NCI-H82 treated with DMSO at 0.1 percent for 48 hours (cell line): ENCODE data around the gene SRCIN1.
A peak's percentile ranks its signal among the peaks of the same experiment; 100 is the strongest.
"Not testable (repeated sequence)": the region's sequence is repeated elsewhere in the genome, so short reads cannot be mapped to it uniquely, and the experiment has no call there.

ENCODE experiments used
- DNase-seq: peaks from one replicate; lab custom pipeline; 2025; ENCODE audit not compliant: unreplicated experiment; lab: John Stamatoyannopoulos, UW

Gene SRCIN1, protein sequence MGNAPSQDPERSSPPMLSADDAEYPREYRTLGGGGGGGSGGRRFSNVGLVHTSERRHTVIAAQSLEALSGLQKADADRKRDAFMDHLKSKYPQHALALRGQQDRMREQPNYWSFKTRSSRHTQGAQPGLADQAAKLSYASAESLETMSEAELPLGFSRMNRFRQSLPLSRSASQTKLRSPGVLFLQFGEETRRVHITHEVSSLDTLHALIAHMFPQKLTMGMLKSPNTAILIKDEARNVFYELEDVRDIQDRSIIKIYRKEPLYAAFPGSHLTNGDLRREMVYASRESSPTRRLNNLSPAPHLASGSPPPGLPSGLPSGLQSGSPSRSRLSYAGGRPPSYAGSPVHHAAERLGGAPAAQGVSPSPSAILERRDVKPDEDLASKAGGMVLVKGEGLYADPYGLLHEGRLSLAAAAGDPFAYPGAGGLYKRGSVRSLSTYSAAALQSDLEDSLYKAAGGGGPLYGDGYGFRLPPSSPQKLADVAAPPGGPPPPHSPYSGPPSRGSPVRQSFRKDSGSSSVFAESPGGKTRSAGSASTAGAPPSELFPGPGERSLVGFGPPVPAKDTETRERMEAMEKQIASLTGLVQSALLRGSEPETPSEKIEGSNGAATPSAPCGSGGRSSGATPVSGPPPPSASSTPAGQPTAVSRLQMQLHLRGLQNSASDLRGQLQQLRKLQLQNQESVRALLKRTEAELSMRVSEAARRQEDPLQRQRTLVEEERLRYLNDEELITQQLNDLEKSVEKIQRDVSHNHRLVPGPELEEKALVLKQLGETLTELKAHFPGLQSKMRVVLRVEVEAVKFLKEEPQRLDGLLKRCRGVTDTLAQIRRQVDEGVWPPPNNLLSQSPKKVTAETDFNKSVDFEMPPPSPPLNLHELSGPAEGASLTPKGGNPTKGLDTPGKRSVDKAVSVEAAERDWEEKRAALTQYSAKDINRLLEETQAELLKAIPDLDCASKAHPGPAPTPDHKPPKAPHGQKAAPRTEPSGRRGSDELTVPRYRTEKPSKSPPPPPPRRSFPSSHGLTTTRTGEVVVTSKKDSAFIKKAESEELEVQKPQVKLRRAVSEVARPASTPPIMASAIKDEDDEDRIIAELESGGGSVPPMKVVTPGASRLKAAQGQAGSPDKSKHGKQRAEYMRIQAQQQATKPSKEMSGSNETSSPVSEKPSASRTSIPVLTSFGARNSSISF

DNA sequence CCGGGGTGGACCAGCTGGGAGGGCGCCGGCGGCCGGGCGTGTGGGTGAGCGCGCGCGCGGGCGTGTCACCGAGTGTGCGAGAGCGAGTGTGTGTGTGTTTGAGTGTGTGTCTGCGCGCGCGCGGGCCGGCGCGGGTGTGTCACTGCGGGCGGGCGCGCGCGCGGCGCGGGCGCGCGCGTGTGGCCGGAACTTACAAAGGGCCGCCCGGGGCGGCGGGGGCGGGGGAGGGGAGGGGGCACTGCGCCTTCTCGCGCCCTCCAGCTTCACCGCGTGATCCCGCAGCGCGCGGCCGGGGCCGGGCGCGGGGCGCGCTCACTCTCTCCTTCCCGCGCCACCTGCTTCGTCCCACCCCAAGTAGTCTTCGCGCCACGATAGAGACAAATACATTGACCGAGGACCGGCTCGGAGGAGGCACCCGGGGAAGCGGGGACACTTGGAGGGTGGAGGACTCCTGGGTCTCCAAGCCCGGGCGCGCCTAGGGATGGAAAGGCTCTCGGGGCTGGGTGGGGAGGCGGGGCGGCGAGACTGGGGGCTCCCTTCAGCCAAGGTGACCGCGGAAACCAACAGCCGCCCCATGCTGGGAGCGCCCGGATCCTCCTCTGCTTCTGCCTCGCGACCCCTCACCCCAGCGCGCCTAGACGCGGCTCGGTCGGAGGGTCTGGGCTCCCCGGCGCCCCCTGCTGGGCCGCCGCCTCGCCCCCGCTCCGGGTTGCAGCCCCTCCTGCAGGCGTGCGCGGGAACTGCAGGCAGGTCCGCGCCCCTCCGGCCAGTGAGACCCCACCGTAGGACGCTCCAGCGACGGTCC is at the start of gene SRCIN1:
TSS of gene SRCIN1 (minus strand) at position 112 of the 805 bp plus-strand sequence. CDS start 247 bp downstream, outside the sequence.
- peak; percentile 74 for DNase-seq

DNA sequence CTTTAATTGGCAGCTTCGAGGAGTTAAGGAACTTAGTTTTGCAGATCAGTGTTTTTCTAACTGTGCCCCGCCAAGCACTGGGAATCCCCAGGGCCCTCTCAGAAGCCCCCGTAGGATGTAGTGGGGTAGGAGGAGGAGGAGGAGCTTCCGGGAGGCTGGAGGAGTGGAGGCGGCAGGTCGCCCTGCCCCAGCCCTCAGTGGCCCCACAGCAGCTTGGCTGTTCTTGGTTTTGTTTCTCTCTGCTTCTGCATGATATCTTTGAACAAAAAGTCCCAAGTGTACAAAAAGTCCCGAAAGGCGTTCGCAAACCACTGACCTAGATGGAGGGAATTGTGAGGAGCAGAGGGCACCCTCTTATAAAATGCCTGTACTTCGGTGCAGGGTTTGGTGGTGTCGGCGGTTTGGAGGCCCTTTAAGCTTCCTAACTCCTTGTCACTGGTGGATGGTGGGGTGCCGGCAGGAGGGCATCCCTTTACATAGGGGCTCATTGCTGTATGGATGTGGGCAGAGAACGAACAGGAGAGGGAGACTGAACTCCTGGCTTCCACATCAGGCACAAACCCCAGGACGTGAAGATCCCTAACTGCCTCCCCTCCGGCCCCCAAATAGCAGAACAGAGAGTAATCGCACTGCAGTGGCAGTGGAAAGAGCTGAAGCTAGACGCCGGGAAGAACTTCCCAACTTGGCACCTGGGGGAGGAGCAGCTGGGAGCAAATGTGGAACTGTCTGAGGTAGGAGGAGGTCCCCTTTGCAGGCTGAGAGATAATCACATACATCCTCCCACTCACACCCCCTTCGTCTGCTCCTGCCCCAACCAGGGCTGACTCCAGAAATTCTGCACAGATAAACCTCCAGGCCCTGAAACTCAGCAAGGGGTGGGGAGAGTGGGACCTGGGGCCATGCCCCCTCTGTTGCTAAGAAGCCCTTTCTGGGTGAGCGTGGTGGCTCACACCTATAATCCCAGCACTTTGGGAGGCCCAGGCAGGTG is 49.0 kb upstream of the SRCIN1 start:
- DNase-seq, result no peak

DNA sequence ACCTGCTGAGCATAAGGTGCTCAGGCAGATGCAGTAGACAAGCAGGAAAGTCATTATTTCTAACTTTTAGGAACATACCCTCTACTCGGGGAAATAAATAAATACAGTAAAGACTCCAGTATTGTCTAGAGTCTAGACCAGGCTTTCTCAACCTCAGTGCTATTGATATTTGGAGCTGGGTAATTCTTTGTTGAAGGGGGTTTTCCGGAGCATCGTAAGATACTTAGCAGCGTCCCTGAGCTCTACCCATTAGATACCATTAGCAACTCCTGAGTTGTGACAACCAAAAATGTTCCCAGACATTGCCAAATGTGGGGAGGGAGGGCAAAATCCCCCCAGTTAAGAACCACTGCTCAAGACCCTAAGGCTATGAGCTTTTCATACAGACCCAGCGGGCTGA is 47.9 kb upstream of the SRCIN1 start:
- DNase-seq, result no peak

DNA sequence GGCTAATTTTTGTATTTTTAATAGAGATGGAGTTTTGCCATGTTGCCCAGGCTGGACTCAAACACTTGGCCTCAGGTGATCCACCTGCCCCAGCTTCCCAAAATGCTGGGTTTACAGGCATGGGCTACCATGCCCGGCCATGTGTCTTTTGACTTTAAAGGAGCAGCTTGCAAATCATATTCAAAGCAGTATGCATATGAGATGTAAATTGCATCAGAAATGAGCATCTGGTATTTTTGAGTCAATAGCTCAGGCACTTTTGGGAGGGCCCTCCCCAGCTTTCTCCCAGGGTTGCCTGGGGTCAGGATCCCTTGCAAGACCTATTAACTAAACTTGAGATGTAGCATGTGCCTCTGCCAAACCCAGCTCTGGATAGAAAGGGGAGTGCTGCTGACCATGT is 47.5 kb upstream of the SRCIN1 start:
- no peak for DNase-seq

DNA sequence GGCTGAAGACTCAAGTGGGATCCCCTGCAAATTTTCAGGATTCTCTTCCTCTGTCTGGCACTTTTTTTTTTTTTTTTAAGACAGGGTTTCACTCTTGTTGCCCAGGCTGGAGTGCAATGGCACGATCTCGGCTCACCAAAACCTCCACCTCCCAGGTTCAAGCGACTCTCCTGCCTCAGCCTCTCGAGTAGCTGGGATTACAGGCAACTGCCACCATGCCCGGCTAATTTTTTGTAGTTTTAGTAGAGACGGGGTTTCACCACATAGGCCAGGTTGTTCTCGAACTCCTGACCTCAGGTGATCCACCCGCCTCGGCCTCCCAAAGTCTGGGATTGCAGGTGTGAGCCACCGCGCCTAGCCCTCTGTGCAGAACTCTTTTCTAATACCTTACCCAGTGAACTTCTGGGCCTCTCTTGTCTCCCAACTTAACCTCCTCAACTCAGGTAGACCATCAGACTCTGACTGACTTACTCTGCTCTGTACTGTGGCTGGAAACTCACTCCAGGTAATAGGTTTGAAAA is 45.0 kb upstream of the SRCIN1 start:
- not testable (repeated sequence) for DNase-seq

DNA sequence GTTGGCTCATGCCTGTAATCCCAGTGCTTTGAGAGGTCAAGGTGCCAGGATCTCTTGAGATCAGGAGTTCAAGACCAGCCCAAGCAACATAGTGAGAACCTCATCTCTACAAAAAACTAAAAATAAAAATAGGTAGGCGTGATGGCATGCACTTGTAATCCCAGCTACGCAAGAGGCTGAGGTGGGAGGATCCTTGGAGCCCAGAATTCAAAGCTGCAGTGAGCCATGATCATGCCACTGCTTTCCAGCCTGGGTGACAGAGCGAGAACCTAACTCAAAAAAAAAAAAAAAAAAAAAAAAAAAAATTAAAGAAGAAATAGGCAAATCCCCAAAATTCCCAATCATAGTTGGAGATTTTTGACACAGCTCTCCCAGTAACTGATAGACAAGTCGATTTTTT is 32.2 kb upstream of the SRCIN1 start:
- DNase-seq, result no peak

DNA sequence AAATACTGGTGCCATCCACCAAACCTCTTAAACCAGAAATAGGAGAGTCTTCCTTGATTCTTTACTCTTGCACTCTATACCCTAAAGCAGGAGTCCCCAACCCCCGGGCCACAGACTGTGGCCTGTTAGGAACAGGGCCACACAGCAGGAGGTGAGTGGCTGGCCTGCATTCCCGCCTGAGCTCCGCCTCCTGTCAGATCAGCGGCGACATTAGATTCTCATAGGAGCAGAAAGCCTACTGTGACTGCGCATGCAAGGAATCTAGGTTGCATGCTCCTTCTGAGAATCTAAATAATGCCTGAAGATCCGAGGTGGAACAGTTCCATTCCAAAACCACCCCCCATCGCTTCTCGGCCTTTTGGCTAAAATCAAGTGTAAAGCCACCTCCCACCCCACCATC is 30.3 kb upstream of the SRCIN1 start:
- no peak for DNase-seq

DNA sequence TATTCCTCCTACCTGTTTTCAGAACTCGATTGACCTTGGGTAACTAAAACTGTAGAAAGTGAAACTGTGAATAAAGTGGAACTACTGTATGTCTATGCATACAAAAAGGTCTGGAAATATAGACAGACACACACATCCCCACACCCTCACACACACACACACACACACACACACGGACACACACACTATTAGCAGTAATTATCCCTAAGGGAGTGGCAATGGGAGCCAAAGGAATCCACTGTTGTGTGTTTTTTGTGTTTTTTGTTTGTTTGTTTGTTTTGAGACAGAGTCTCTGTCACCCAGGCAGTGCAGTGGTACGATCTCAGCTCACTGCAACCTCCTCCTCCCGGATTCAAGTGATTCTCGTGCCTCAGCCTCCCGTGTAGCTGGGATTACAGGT is 26.6 kb upstream of the SRCIN1 start:
- no peak for DNase-seq

DNA sequence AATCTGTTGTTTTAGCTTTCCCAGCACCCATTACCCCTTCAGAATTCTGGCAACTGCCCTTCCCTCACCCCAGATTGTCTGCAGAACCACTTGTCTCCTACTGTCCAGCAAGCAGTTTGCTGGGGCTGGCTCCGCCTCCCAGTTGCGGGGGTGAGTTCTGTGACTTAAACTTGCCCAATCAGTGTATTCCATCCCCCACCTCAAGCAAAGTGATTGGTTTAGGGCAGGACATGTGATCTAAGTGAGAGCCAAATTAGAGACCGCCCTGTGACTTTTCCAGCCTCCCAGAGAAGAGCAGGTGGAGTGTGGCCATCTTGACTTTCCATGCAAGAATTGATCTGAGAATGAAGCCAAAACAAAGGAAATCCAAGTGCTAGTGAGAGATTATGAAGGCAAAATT is 22.7 kb upstream of the SRCIN1 start:
- DNase-seq, result peak; percentile 48

DNA sequence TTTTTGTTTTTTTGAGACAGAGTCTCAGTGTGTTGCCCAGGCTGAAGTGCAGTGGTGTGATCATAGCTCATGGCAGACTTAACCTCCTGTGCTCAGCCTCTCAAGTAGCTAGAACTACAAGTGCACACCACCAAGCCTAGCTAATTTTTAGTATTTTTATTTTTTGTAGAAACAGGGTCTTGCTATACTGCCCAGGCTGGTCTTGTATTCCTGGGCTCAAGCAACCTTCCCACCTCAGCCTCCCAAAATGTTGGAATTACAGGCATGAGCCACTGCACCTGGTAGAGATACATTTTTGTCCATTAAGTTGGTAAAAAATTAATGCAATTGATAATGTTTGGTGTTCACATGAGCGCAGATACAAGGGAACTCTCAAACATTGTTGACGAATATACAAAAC is 22.2 kb upstream of the SRCIN1 start:
- DNase-seq, result no peak

DNA sequence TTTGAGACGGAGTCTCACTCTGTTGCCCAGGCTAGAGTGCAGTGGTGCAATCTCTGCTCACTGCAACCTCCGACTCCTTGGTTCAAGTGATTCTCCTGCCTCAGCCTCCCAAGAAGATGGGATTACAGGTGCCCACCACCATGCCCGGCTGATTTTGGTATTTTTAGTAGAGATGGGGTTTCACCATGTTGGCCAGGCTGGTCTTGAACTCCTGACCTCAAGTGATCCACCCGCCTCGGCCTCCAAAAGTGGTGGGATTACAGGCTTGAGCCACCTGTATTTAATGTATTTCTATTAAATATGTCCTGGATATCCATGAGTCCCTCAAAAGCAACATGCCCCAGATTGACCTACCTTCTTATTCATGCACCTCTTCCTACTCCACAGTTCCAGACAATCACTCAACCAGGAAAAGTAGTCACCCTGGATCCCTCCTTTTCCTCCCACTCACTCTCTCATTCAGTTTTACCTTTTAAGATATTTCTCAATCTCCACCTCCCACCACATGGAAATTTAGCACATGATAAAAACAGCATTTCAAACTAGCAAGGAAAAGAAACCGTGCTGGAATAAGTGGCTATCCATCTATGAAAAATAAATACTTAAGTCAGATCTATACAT is 21.0 kb upstream of the SRCIN1 start:
- DNase-seq, result not testable (repeated sequence)

DNA sequence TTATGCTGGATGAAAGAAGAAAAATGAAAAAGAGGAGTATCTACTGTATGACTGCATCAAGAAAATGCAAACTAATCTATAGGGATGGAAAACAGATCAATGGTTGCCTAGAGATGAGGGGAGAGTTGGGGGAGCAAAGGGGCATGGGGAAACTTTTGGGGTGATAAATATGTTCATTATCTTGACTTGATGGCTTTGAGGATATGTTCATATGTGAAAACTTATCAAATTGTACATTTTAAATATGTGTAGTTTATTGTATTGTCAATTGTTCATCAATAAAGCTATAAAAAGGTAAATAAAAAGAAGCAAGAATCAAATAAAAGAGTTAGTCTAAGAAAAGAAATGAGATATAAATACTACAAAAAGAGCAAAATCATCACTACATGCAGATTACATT is 19.7 kb upstream of the SRCIN1 start:
- DNase-seq, result no peak

DNA sequence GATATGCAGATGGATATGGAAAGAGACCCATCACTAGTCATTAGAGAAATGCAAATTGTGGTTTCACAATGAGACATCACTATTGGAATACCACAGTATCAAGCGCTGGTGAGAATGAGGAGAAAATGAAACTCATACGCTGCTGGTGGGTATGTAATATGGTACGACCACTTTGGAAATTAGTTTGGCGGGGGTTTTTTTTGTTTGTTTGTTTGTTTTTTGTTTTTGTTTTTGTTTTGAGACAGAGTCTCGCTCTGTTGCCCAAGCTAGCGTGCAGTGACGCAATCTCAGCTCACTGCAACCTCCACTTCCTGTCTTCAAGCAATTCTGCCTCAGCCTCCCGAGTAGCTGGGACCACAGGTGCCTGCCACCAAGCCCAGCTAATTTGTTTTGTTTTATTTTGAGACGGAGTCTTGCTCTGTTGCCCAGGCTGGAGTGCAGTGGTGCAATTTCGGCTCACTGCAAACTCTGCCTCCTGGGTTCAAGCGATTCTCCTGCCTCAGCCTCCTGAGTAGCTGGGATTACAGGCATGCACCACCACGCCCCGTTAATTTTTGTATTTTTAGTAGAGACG is 19.1 kb upstream of the SRCIN1 start:
- not testable (repeated sequence) for DNase-seq

DNA sequence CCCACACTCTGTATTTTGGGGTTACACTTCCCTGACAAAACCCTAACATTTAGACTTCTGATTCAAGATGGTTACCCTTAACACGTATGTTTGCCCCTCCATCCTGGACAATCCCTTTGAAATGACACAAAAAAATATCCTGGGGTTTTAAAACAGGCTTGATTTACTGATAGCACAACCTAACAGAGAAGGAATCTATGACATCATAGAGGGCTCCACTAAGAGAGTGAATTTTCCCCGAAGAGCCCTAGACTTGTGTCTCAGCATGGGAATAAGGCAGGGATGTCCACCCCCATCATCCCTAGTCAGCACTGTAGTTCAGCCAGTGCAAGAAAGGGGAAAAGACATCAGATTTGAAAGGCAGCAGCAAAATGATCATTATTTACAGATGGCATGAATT is 15.8 kb upstream of the SRCIN1 start:
- DNase-seq, result no peak

DNA sequence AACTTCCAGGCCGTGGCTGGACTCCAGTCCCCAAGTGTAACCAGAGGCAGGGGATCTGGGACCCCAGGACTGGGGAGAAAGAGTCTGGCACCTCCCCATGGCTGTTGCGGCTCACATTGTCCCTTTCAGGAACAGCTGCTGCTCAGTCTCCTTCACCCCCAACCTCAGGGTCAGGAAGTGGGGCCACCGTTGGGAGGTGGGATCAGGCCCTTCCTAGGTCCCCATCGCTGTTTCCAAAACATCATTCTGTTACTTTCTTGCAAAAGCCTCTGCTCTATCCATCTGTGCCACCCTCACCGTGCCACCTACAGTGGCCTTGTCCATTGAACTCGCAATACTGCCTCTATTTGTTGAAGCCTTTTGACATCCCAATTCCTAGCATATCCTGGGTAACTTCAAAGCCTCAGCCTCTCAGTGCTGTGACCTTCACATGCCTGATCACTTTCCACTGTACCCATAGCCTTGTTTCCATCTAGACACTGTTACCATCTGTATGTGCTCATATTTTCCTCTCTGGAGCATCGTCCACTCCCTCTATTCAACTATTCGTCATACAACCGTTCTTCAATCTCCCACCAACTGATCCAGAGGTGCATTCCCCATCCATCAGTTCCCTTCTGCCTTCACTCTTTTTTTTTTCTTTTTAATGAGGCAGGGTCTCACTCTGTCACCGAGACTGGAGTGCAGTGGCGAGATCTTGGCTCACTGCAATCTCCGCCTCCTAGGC is 15.0 kb upstream of the SRCIN1 start:
- no peak for DNase-seq

DNA sequence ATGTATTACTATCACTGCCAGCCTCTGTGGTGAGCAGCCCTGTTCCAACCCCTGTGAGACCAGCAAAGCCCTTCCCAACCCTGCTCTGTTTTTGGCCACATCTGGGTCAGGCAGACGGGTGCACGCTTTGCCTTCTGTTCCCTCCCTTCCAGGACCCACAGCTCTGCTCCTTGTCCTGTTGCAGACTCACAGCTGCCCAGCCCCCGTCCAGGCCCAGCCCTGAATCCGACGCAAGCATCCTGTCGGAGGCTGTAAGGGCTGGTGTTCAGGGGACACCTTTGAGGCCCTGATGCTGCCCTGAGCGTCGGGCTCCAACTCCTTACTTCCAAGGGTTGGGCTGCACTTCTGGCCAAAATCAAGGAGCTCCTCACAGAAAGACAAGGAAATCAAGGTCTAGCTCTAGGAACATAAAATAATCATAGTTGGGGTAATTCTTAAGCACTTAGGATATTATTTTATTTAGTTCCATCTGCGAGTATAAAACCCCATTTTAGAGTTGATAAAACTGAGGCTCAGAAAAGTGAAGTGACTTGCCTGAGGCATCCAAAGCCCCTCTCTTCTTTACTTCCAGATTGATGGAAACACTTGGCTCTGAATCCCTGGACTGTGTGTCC is 14.3 kb upstream of the SRCIN1 start:
- DNase-seq, result no peak

DNA sequence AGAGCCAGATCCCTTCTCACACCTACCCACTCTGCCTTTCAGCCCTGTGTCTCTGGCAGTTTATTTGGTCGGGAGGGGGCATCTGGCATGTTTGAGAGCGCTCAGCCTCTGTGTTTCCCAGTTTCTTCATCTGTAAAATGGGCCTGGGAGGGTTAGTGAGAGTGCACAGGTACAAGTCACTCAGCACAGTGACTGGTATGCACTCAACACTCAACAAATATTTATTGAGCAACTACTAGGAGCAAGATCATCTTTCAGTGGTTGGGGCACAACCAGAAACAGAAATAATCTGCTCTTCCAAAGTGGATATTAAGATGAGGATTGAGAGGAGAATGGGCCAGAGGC is 13.7 kb upstream of the SRCIN1 start:
- DNase-seq, result no peak
